HepG2 (cell line): ENCODE results near the gene SHC3. TPM values are rescaled to one million over a fixed set of nuclear protein-coding genes. Genes with fewer than 3 reads are reported as not detected.

Experiments
- ATAC-seq: fragments of 200-7000 bp; cut with Tn5 transposase; 3 replicates; pipeline ENCODE4 v1.9.1; 2020; ENCODE audit warnings: mild to moderate bottlenecking, moderate library complexity
- BruUV-seq: library from RNA; stranded (reverse); fragments of 400-500 nt; replicated peaks from 2 replicates; lab custom pipeline; 2021; lab: Mats Ljungman, UMichigan
- CTCF ChIA-PET: fragments of 300-600 bp; formaldehyde crosslinking; extraction: SDS; loops from one replicate; lab custom pipeline; 2021; ENCODE audit warnings: low total read pairs, inconsistent platforms, low intra/inter-chr PET ratio; lab: Yijun Ruan, JAX
- POLR2A ChIA-PET: fragments of 350-600 bp; sonication (Branson Sonifier 250); formaldehyde crosslinking; loops from one replicate; lab custom pipeline; 2020; ENCODE audit warnings: antibody characterized with exemption, inconsistent platforms; lab: Yijun Ruan, JAX
- DNase-seq: peaks from one replicate; pipeline ENCODE4 v3.0.0-alpha.2; 2015; ENCODE audit warnings: low spot score
- FAIRE-seq: peaks from 3 replicates; lab custom pipeline; 2011; peaks lifted over from hg19 to GRCh38; lab: Jason Lieb, UNC
- H2AFZ ChIP-seq: one replicate; pipeline ENCODE4 v1.6.1; 2011; ENCODE audit warnings: low read length, inconsistent platforms
- H3K27ac ChIP-seq: fragments of 300-600 bp; 3 replicates; pipeline ENCODE4 v1.8.0; 2011; ENCODE audit warnings: mixed run types, mild to moderate bottlenecking, mixed read lengths, low read length, inconsistent platforms; ENCODE audit not compliant: insufficient read depth; ENCODE audit errors: extremely low read length
- H3K27me3 ChIP-seq, 2 experiments: fragments of 200-600 bp in 1 of 2; 2 replicates in 1 of 2; 3 replicates in 1 of 2; pipeline versions ENCODE4 v1.6.0 to v1.8.0; 2011; ENCODE audit warnings: low read length in 2 of 2, mild to moderate bottlenecking in 2 of 2, moderate library complexity in 2 of 2, inconsistent platforms in 1 of 2; ENCODE audit not compliant: insufficient read depth in 2 of 2, control insufficient read depth in 1 of 2
- H3K36me3 ChIP-seq, 2 experiments: fragments of 200-600 bp in 1 of 2; replicated peaks in 1 of 2; 2 replicates in 1 of 2; 3 replicates in 1 of 2; pipeline versions ENCODE4 v1.5.1 to v1.8.0; 2011; ENCODE audit warnings: low read length in 2 of 2, inconsistent platforms in 1 of 2; ENCODE audit not compliant: insufficient read depth in 2 of 2, control insufficient read depth in 1 of 2
- H3K4me1 ChIP-seq: 2 replicates; pipeline ENCODE4 v1.5.1; 2012; ENCODE audit warnings: low read length, inconsistent platforms; ENCODE audit not compliant: insufficient read depth
- H3K4me2 ChIP-seq: 2 replicates; pipeline ENCODE4 v1.6.0; 2011; ENCODE audit warnings: low read depth, low read length, inconsistent platforms
- H3K4me3 ChIP-seq, 3 experiments: fragments of 200-600 bp in 1 of 3; sonication (generic), shearing (Covaris generic) in 1 of 3; replicated peaks in 1 of 3; 2 replicates each; pipeline ENCODE4 v1.5.1; 2011 to 2016; ENCODE audit warnings: low read length in 3 of 3, inconsistent platforms in 2 of 3, low read depth in 2 of 3, mild to moderate bottlenecking in 2 of 3, control low read depth in 1 of 3, mixed read lengths in 1 of 3; ENCODE audit not compliant: insufficient read depth in 1 of 3
- H3K79me2 ChIP-seq: one replicate; pipeline ENCODE4 v1.6.1; 2011; ENCODE audit warnings: low read length, inconsistent platforms; ENCODE audit not compliant: insufficient read depth
- H3K9ac ChIP-seq: 2 replicates; pipeline ENCODE4 v1.6.0; 2011; ENCODE audit warnings: mild to moderate bottlenecking, low read depth, low read length, inconsistent platforms; ENCODE audit not compliant: insufficient read depth
- H3K9me3 ChIP-seq: 2 replicates; pipeline ENCODE4 v1.5.1; 2012; ENCODE audit warnings: mild to moderate bottlenecking, low read length
- H4K20me1 ChIP-seq: 2 replicates; pipeline ENCODE4 v1.6.0; 2011; ENCODE audit warnings: inconsistent platforms, mild to moderate bottlenecking, low read length, moderate library complexity; ENCODE audit not compliant: insufficient read depth
- ATRX ChIP-seq: sonication (generic); formaldehyde crosslinking; IDR thresholded peaks from 2 replicates; pipeline ENCODE4 v1.4.0; 2020; ENCODE audit warnings: missing genetic modification reagents, borderline replicate concordance
- HOXA7 ChIP-seq: sonication (generic); formaldehyde crosslinking; IDR thresholded peaks from 2 replicates; pipeline ENCODE4 v1.8.1; 2022; ENCODE audit warnings: mild to moderate bottlenecking, missing genetic modification reagents, moderate library complexity
- MNT ChIP-seq: fragments of 450-650 bp; IDR thresholded peaks from 2 replicates; pipeline ENCODE4 v1.6.1; 2016
- SOX5 ChIP-seq: IDR thresholded peaks from 2 replicates; pipeline ENCODE4 v1.6.1; 2016; ENCODE audit warnings: borderline replicate concordance
- ZBTB4 ChIP-seq: sonication (generic); formaldehyde crosslinking; IDR thresholded peaks from 2 replicates; pipeline ENCODE4 v1.4.0; 2020; ENCODE audit warnings: missing genetic modification reagents, mild to moderate bottlenecking, borderline replicate concordance
- ZFAT ChIP-seq: sonication (generic); formaldehyde crosslinking; conservative IDR thresholded peaks from 2 replicates; pipeline ENCODE4 v1.8.1; 2023; ENCODE audit warnings: missing genetic modification reagents, inconsistent platforms
- ZNF101 ChIP-seq: sonication (generic); formaldehyde crosslinking; IDR thresholded peaks from 2 replicates; pipeline ENCODE4 v1.4.0; 2020; ENCODE audit warnings: mild to moderate bottlenecking, low read depth, missing genetic modification reagents, borderline replicate concordance
- ZNF33A ChIP-seq: sonication (generic); formaldehyde crosslinking; IDR thresholded peaks from 2 replicates; pipeline ENCODE4 v1.5.1; 2020; ENCODE audit warnings: missing genetic modification reagents, mild to moderate bottlenecking, moderate library complexity, borderline replicate concordance
- ZNF672 ChIP-seq: sonication (generic); formaldehyde crosslinking; IDR thresholded peaks from 2 replicates; pipeline ENCODE4 v1.8.1; 2022; ENCODE audit warnings: missing genetic modification reagents
- WGBS: methylation state at CpG from one replicate; pipeline ENCODE4 v1.1.6; 2017; ENCODE audit warnings: low lambda C conversion rate; 5-methylcytosine and 5-hydroxymethylcytosine counted together
- in situ Hi-C: cut with HindIII; loops from 2 replicates; pipeline ENCODE4 v1.10.0; 2017; ENCODE audit warnings: low pct_unique_long_range_greater_than_20kb; ENCODE audit not compliant: extremely low pct_ligation_motif_present
- intact Hi-C: fragments of 100-400 bp; cut with micrococcal nuclease; formaldehyde crosslinking; loops from one replicate; pipeline ENCODE4 v1.10.0; 2022; ENCODE audit not compliant: unreplicated experiment
- polyA plus RNA-seq, 8 experiments: library from polyadenylated mRNA; depleted of rRNA in 3 of 8; stranded (reverse) in 7 of 8; unstranded in 1 of 8; fragments of >200 nt; fragmentation: Illumina TruSeq in 4 of 8; extraction: Trizol in 4 of 8; gene quantifications; 2 replicates each; pipeline versions ENCODE4 v1.2.1 to v1.2.3, GENCODE V29; 2011 to 2016; ENCODE audit warnings: low read depth in 4 of 8, missing spikeins in 1 of 8, mixed read lengths in 1 of 8; ENCODE audit not compliant: insufficient read depth in 1 of 8
- total RNA-seq, 5 experiments: library from RNA; depleted of rRNA; stranded (reverse); fragments of >200 nt; fragmentation: Illumina TruSeq; extraction: Trizol; gene quantifications; 2 replicates each; pipeline ENCODE4 v1.2.3, GENCODE V29; 2016; ENCODE audit warnings: low read depth in 1 of 5

Gene SHC3
- total and polyA plus RNA-seq, 2 of the 13 experiments (the other 11 are each of a cell fraction or from before 2014, with no cell fraction given) = 0.09 to 0.89 TPM

- intact Hi-C loops = no loop called here
- Histone ChIP-seq H3K4me2 (no peak overlapping the region), H3K27ac (no peak overlapping the region), H3K9ac (no peak overlapping the region), H3K4me3 (no peak overlapping the region), H3K9me3 (no peaks in the 10 kb centered on the region), H4K20me1 (no peaks in the 10 kb centered on the region), H3K79me2 (no peaks in the 10 kb centered on the region), H3K4me1 (no peaks in the 10 kb centered on the region), H3K36me3 (no peaks in the 10 kb centered on the region), H2AFZ (no peak overlapping the region), H3K27me3 (no peaks in the 10 kb centered on the region)
- TF ChIP-seq MNT (peak; percentile 93), ZBTB4 (no peak), ZNF672 (no peak), ATRX (CRISPR knock-in tag) (no peak), HOXA7 (CRISPR knock-in tag) (no peak), ZFAT (CRISPR knock-in tag) (no peak), ZNF101 (CRISPR knock-in tag) (no peak), ZNF33A (CRISPR knock-in tag) (no peak), SOX5 (no peak)
- POLR2A ChIA-PET = no interaction called here
- DNase-seq (no peak), ATAC-seq (no peak), FAIRE-seq (no peak)
- CTCF ChIA-PET = no interaction called here
- 4% methylated on average over 3 of the region's 3 CpGs for WGBS
- in situ Hi-C loops = no loop called here
- BruUV-seq = no TSS peak
Observed at GRCh38 chr9:89089176-89089575, 89.4 kb downstream of the SHC3 start.
